SIG-M5 treated with dmso at 0.1 percent for 504 hours (cell line): Measurements from ENCODE around the gene ADAR.

Experiments used
- DNase-seq: peaks from one replicate; lab custom pipeline; 2025; ENCODE audit not compliant: unreplicated experiment; lab: John Stamatoyannopoulos, UW

The ADAR gene

GRCh38 chr1:154584267-154584994 lies 23.6 kb downstream of the ADAR start:
- no peak for DNase-seq

DNA sequence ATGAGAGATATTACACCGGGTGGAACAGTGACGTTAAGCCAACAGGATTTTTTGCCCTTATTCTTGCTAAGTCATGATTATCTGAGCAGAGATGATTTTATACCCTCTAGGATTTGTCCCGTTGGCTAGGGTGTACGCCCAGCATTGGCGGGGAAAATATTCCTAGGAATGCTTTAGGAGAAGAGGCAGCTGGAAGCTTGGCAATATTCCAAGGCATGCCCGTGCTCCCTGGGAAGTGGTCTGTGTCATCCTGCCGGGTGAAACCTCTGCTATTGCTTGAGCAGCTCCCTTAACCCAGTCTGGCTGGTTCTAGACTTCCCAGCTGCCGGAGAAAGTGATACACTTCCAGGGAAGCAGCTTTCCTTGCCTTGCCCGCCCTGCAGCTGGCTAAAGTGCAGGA lies 24.2 kb downstream of the ADAR start:
- no peak for DNase-seq

DNA sequence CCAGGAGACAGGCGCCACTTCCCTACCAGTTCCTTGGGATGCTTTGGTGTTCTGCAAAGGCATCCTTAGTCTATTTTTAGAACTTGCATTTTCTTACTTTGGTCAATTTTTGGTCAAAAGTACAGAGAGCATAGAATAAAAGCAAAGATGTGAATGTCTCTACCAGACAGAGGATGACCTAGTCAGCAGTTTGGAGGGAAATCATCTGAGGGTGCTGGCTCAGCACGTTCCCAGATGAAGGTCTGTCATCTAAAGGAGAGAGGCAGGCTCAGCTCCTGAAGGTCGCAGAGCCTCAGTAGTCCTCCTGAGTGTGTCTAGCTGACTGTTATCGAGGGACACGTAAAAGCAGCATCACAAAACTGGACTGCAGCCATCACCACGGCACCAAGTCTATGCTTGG lies 25.1 kb downstream of the ADAR start:
- DNase-seq = no peak

DNA sequence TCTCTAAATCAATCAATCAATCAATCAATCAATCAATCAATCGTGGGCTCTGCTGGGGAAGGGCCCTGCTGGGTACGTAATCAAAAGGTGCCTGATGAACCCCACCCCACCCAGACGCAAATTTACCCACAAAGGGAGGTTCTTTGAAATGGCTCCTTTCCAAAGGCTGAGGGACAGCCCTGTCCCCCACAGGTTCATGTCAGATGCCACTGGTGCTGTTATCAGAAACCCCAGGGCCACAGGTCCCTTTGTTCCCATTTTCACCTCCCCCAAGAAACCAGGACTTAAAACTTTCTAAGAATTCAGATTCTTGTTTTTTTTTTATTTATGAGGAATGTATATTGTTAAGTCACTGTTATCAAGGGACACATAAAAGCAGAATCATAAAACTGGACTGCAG lies 26.2 kb downstream of the ADAR start:
- no peak for DNase-seq

- no peak for DNase-seq
Observed at GRCh38 chr1:154579374-154579773, 28.6 kb downstream of the ADAR start.

DNA sequence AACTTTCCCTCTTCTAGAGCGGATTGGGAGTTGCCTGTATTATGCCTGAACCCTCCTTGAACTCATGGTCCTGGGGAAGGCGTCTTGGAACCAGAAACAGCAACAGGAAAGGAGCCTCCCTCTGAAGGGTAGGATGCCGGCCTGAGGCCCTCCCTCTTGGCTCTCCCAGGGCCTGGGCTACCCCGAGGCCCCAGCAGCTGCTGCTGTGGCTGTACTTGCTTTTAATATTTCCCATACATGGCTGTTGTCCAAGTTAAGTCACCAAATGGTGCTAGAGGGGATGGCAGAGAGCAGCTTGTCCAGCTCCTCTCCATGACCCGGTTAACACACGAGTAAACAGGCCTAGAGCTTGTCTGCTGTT lies 29.9 kb downstream of the ADAR start:
- no peak for DNase-seq

GRCh38 chr1:154577346-154578057 lies 30.5 kb downstream of the ADAR start:
- no peak for DNase-seq

- no peak for DNase-seq
Observed at GRCh38 chr1:154575951-154576566, 31.9 kb downstream of the ADAR start.

DNA sequence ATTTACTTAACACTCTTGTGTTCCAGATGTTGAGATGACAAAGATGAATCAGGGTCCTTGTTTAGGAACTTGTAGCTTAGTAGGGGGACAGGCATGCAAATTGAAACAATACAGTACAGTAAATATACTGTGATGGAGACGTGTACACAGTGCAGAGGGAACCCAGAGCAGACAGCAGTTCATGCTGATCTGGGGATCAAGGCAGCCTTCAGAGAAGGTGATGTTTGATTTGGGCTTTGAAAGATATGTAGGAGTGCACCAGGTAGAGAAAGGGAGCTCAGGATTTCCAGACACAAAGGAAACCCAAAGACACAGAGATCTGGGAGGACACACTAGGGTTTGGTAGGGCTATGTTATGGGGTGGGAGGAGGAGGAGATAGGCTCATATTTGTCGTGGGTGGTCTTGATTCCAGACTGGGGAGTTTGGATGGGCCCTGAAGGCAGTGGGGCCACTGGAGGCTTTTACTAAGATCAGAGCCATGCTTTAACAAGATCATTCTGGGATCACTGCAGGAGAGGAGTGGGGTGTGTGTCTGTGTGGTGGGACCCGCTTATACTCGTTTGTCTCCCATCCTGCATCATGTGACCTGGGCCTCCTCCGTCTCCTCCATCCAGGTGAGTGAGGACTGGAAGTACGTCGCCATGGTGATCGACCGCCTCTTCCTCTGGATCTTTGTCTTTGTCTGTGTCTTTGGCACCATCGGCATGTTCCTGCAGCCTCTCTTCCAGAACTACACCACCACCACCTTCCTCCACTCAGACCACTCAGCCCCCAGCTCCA lies 32.6 kb downstream of the ADAR start:
- no peak for DNase-seq

- no peak for DNase-seq
Observed at GRCh38 chr1:154574716-154575115, 33.3 kb downstream of the ADAR start.

GRCh38 chr1:154573168-154573510 lies 34.8 kb downstream of the ADAR start:
- no peak for DNase-seq

- no peak for DNase-seq
Observed at GRCh38 chr1:154572468-154573167, 35.4 kb downstream of the ADAR start.

- no peak for DNase-seq
Observed at GRCh38 chr1:154571964-154572288, 36.1 kb downstream of the ADAR start.

GRCh38 chr1:154571244-154571963 lies 36.6 kb downstream of the ADAR start:
- DNase-seq = no peak

DNA sequence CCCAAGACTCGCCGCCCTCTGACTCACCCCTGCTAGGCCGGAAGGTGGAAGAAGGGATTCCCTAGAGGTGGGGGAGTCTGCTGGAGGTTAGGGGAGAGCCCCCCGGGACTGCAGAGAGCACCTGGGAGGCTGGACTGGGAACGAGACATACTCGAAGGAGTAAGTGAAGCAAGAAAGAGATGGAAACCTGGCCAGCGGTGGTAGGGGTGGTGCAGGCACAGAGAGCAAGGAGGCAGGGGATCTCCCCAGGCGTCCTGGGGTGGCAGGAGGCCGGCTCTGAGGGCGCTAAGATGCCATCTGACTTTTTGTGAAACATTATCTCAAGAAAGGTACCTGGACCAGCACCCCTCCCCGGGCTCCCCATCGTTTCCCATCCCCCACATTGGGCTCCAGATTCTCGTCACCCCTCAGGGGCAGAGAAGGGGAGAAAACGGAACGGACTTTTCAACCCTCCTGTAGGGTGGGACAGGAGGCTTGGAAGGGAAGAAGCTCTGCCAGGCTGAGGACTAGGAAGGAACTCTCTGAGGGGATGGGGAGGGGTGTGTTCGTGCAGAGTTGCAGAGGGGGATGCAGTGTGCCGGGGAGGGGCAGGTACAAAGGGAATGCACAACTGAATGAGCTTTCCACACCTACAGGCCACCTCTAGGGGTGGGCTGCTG lies 39.7 kb downstream of the ADAR start:
- no peak for DNase-seq

GRCh38 chr1:154567386-154568156 lies 40.4 kb downstream of the ADAR start, which contains the start of gene CHRNB2:
Gene CHRNB2, plus strand, starts transcription at chr1:154567778. Its CDS starts 267 bp downstream, at chr1:154568045.
- peak; percentile 59 for DNase-seq

DNA sequence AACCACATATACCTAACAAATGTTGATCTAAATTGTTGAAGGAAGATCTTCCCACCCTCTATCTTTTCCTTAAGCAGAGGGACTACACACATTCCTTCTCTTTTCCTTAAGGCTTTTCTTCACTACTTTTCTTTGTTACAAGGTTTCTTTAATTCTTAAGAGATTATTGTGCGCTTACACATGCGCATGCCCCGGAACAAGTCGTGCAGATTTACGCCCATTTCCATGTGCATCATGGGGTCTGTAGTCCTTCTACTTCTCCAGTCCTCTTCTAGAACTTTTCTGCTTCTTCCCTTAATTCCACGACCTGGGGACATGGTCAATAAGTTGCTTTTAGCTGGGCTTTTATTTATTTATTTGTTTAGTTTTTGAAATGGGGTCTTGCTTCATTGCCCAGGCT lies 42.1 kb downstream of the ADAR start:
- DNase-seq = no peak

GRCh38 chr1:154559466-154560044 lies 48.4 kb downstream of the ADAR start:
- peak; percentile 95 for DNase-seq
